ENCODE results near the gene UNC5B. TPM values are rescaled to one million over a fixed set of nuclear protein-coding genes. Genes with fewer than 3 reads are reported as not detected.

Gene UNC5B
- total and polyA plus RNA-seq, 10 donors: 0.74 to 21.1 (median 11.3) TPM

DNA sequence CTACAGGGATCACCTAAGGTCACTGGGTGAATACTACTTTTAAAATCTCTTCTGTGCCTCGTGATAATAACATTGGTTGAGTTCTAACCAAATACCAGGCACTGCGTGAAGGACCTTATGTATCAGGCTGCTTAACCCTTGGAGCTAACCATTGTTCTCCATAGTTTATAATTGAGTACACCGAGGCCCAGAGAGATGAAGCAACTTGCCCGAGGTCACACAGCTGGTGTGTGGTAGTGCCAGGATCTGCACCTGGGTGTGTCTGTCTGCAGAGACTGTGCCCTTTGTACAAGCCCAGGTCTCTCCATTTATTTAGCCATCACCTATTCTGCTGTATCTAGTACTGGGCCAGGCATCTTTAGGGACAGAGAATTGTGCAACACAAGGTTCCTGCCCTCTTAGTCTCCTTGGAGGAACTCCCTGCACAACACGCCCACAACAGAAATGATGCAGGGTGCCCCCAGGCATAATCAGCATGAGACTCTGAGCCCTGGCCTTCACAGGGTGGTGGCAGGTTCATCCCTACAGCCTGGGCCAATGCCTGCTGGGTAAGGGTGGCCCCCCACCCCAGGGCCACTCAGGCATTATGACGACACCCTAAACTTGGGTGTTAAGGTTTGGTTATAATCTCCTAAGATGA, 31.5 kb downstream of the UNC5B start:
- Histone ChIP-seq H3K27me3 (replicated peaks in 1 of 7) (peaks cover 0 to 60% (median 11%) of the 10 kb centered on the region in 7 donors), H3K9me3 (no peaks in the 10 kb centered on the region), H3K4me3 (no peak overlapping the region), H3K36me3 (no peaks in the 10 kb centered on the region), H3K4me1 (peaks cover 36 to 89% (median 63%) of the 10 kb centered on the region in 6 donors), H3K27ac (peak overlapping the region in 6 of 8 donors; percentile 46 to 68 (median 60))
- 44 to 71% (median 51%) methylated on average over 5 to 6 of the region's 6 CpGs for WGBS, 5 donors
- no peak for TF ChIP-seq POLR2A (IDR thresholded peaks at IDR 0.05)
- no peak for DNase-seq
- intact Hi-C loops (cut with DNase I; ENCODE audit: low total_unique reads): no loop called here

DNA sequence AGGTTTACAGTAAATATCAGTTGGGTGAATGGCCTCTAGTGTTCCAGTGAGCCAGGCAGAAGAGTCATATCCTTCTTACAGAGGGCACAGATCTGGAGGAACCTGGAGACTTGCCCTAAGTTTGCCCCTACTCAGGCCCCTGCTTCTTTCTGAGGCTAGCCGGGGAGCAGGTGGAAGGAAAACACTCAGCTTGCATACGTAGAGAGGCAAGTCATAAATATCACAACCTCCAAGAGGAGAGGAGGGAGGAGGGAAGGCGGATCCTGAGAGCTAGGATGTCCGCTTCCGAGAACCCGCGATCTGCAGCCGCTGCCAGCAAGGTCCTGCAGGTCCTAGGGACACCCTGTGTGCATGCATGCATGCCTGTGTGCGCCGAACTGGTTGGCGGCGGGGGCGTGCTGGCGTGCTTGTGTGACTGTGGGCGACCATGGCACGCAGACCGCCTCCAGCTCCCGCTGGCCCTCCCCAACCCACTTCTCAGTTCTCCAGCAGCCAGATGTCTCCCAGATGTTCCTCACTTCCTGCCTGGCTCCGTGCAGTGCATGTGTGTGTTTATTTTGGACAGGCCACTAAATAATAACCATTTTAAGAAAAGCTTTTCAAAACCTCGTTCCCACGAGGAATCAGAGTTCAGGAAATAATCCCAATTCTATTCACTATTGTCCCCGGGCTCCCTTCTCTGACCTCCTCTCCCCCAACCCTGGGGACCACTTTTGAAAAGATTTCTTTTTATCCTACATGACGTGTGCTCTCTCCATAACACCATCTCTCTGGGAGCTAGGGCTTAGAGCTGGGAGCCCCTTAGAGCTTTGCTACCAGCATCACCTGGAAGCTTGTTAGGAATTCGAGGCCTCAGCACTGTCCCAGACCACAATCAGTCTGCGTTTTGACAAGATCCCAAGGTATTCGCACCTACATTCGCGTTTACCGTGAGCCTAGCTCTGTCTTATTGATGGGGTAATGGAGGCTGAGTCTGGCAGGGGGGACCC, 32.4 kb downstream of the UNC5B start:
- H3K27ac ChIP-seq: peak overlapping the region in 7 of 8 donors; percentile 46 to 68 (median 59)
- peaks cover 0 to 58% (median 11%) of the 10 kb centered on the region in 7 donors for H3K27me3 ChIP-seq (replicated peaks in 1 of 7)
- no peak for DNase-seq
- peak overlapping the region in 1 of 8 donors; percentile 27 for H3K4me3 ChIP-seq
- TF ChIP-seq POLR2AphosphoS5 (IDR thresholded peaks at IDR 0.05) (peak; percentile 42 to 84 (median 76)), CTCF (IDR thresholded peaks at IDR 0.05 in 8 of 11, conservative IDR thresholded peaks at IDR 0.05 in 3 of 11) (no peak)
- H3K36me3 ChIP-seq: no peaks in the 10 kb centered on the region
- intact Hi-C loops (cut with DNase I; ENCODE audit: low total_unique reads): no loop called here
- H3K9me3 ChIP-seq: no peaks in the 10 kb centered on the region
- 19 to 36% (median 26%) methylated on average over 17 to 29 of the region's 29 CpGs for WGBS, 5 donors
- peaks cover 36 to 82% (median 60%) of the 10 kb centered on the region in 6 donors for H3K4me1 ChIP-seq

GRCh38 chr10:71245420-71246325, 33.3 kb downstream of the UNC5B start:
- H3K4me3 ChIP-seq: no peak overlapping the region
- 76 to 95% (median 87%) methylated on average over 16 to 21 of the region's 21 CpGs for WGBS, 5 donors
- TF ChIP-seq POLR2AphosphoS5 (IDR thresholded peaks at IDR 0.05): no peak
- no peak for TF ChIP-seq POLR2A (IDR thresholded peaks at IDR 0.05)
- TF ChIP-seq CTCF (IDR thresholded peaks at IDR 0.05 in 8 of 11, conservative IDR thresholded peaks at IDR 0.05 in 3 of 11): no peak
- H3K36me3 ChIP-seq: no peaks in the 10 kb centered on the region
- no peak for DNase-seq
- intact Hi-C loops (cut with DNase I; ENCODE audit: low total_unique reads): no loop called here
- peaks cover 0 to 49% (median 11%) of the 10 kb centered on the region in 7 donors for H3K27me3 ChIP-seq (replicated peaks in 1 of 7)
- H3K27ac ChIP-seq: peak overlapping the region in 7 of 8 donors; percentile 46 to 68 (median 57)
- no peaks in the 10 kb centered on the region for H3K9me3 ChIP-seq
- H3K4me1 ChIP-seq: peaks cover 28 to 80% (median 51%) of the 10 kb centered on the region in 6 donors
